DMS153 (cell line): Measurements from ENCODE around the gene AFDN.
"Not testable (repeated sequence)": the region's sequence is repeated elsewhere in the genome, so short reads cannot be mapped to it uniquely, and the experiment has no call there.

Experiments
- DNase-seq: peaks from one replicate; lab custom pipeline; 2025; lab: John Stamatoyannopoulos, UW

Gene AFDN

GRCh38 chr6:167956491-167956890 lies 129.8 kb downstream of the AFDN start:
- DNase-seq = no peak

- no peak for DNase-seq
Measured at GRCh38 chr6:167956983-167957492, 130.3 kb downstream of the AFDN start.

GRCh38 chr6:167957626-167958025 lies 130.9 kb downstream of the AFDN start:
- DNase-seq = no peak

GRCh38 chr6:167960579-167960978 lies 133.9 kb downstream of the AFDN start:
- no peak for DNase-seq

- DNase-seq = no peak
Measured at GRCh38 chr6:167962711-167963110, 136.0 kb downstream of the AFDN start.

- no peak for DNase-seq
Measured at GRCh38 chr6:167963589-167964057, 136.9 kb downstream of the AFDN start.

GRCh38 chr6:167965592-167966539 lies 139.2 kb downstream of the AFDN start:
- DNase-seq = no peak

- no peak for DNase-seq
Measured at GRCh38 chr6:167966540-167966905, 139.8 kb downstream of the AFDN start.

GRCh38 chr6:167968091-167968490 lies 141.4 kb downstream of the AFDN start:
- DNase-seq = no peak

- DNase-seq = no peak
Measured at GRCh38 chr6:167970230-167970629, 143.5 kb downstream of the AFDN start.

GRCh38 chr6:167972193-167972592 lies 145.5 kb downstream of the AFDN start:
- DNase-seq = no peak

GRCh38 chr6:167973148-167973885 lies 146.6 kb downstream of the AFDN start:
- no peak for DNase-seq

GRCh38 chr6:167974640-167975344 lies 148.1 kb downstream of the AFDN start:
- DNase-seq = no peak

GRCh38 chr6:167975458-167975857 lies 148.7 kb downstream of the AFDN start:
- no peak for DNase-seq

- DNase-seq = not testable (repeated sequence)
Measured at GRCh38 chr6:167976116-167976657, 149.5 kb downstream of the AFDN start.

- no peak for DNase-seq
Measured at GRCh38 chr6:167976708-167977107, 150.0 kb downstream of the AFDN start.

GRCh38 chr6:167977717-167978467 lies 151.2 kb downstream of the AFDN start:
- DNase-seq = no peak

GRCh38 chr6:167978607-167979006 lies 151.9 kb downstream of the AFDN start:
- no peak for DNase-seq

- DNase-seq = no peak
Measured at GRCh38 chr6:167979436-167980139, 152.9 kb downstream of the AFDN start.

- DNase-seq = no peak
Measured at GRCh38 chr6:167980911-167981580, 154.3 kb downstream of the AFDN start.
